ENCODE measurements around the gene CACNA2D2. TPM values are rescaled to one million over a fixed set of nuclear protein-coding genes. Genes with fewer than 3 reads are reported as not detected.

CACNA2D2 gene
- total RNA-seq, 1 donor from 2014 or later = 0.40 TPM

- Mint-ChIP-seq H3K36me3 (ENCODE audit: low read depth) (no peaks in the 10 kb centered on the region), H3K27me3 (ENCODE audit: low read depth) (peaks cover 51% of the 10 kb centered on the region), H3K27ac (ENCODE audit: unreplicated experiment) (no peak overlapping the region)
These were observed 37.3 kb downstream of the CACNA2D2 start for GRCh38 chr3:50466177-50466576.

GRCh38 chr3:50464569-50464968 lies 38.9 kb downstream of the CACNA2D2 start:
- no peak for TF ChIP-seq CTCF (IDR thresholded peaks at IDR 0.05)
- H3K27ac Mint-ChIP-seq (ENCODE audit: unreplicated experiment) = no peak overlapping the region
- H3K27me3 Mint-ChIP-seq (ENCODE audit: low read depth) = peaks cover 52% of the 10 kb centered on the region
- H3K4me3 Mint-ChIP-seq (ENCODE audit: unreplicated experiment) = no peak overlapping the region
- H3K36me3 Mint-ChIP-seq (ENCODE audit: low read depth) = no peaks in the 10 kb centered on the region
- no peaks in the 10 kb centered on the region for H3K9me3 Mint-ChIP-seq (ENCODE audit: low read depth)
- DNase-seq (ENCODE audit: low spot score) = no peak
- H3K4me1 Mint-ChIP-seq (ENCODE audit: low read depth) = no peaks in the 10 kb centered on the region

More at GRCh38 chr3:50466177-50466576, 37.3 kb downstream of the CACNA2D2 start:
- DNase-seq (ENCODE audit: low spot score) = no peak
- TF ChIP-seq CTCF (IDR thresholded peaks at IDR 0.05) = no peak
- no peaks in the 10 kb centered on the region for H3K4me1 Mint-ChIP-seq (ENCODE audit: low read depth)
- no peaks in the 10 kb centered on the region for H3K9me3 Mint-ChIP-seq (ENCODE audit: low read depth)
- no peak overlapping the region for H3K4me3 Mint-ChIP-seq (ENCODE audit: unreplicated experiment)

GRCh38 chr3:50459785-50460184 lies 43.6 kb downstream of the CACNA2D2 start:
- Mint-ChIP-seq H3K9me3 (ENCODE audit: low read depth) (no peaks in the 10 kb centered on the region), H3K27me3 (ENCODE audit: low read depth) (peaks cover 40% of the 10 kb centered on the region), H3K36me3 (ENCODE audit: low read depth) (no peaks in the 10 kb centered on the region), H3K4me1 (ENCODE audit: low read depth) (no peaks in the 10 kb centered on the region), H3K27ac (ENCODE audit: unreplicated experiment) (no peak overlapping the region), H3K4me3 (ENCODE audit: unreplicated experiment) (no peak overlapping the region)
- no peak for TF ChIP-seq CTCF (IDR thresholded peaks at IDR 0.05)
- no peak for DNase-seq (ENCODE audit: low spot score)

- TF ChIP-seq CTCF (IDR thresholded peaks at IDR 0.05) = no peak
- H3K27ac Mint-ChIP-seq (ENCODE audit: unreplicated experiment) = no peak overlapping the region
These were observed 45.4 kb downstream of the CACNA2D2 start for GRCh38 chr3:50457988-50458387.

GRCh38 chr3:50455161-50456018 lies 48.0 kb downstream of the CACNA2D2 start:
- Mint-ChIP-seq H3K36me3 (ENCODE audit: low read depth) (peaks cover 1% of the 10 kb centered on the region), H3K27ac (ENCODE audit: unreplicated experiment) (no peak overlapping the region), H3K9me3 (ENCODE audit: low read depth) (no peaks in the 10 kb centered on the region), H3K4me1 (ENCODE audit: low read depth) (no peaks in the 10 kb centered on the region), H3K4me3 (ENCODE audit: unreplicated experiment) (no peak overlapping the region), H3K27me3 (ENCODE audit: low read depth) (peaks cover 20% of the 10 kb centered on the region)
- no peak for DNase-seq (ENCODE audit: low spot score)
- no peak for TF ChIP-seq CTCF (IDR thresholded peaks at IDR 0.05)

More at GRCh38 chr3:50457988-50458387, 45.4 kb downstream of the CACNA2D2 start:
- DNase-seq (ENCODE audit: low spot score) = no peak
- H3K4me3 Mint-ChIP-seq (ENCODE audit: unreplicated experiment) = no peak overlapping the region
- H3K9me3 Mint-ChIP-seq (ENCODE audit: low read depth) = no peaks in the 10 kb centered on the region
- H3K4me1 Mint-ChIP-seq (ENCODE audit: low read depth) = no peaks in the 10 kb centered on the region
- peaks cover 32% of the 10 kb centered on the region for H3K27me3 Mint-ChIP-seq (ENCODE audit: low read depth)
- H3K36me3 Mint-ChIP-seq (ENCODE audit: low read depth) = peaks cover 1% of the 10 kb centered on the region

All from chondrocyte (in vitro differentiated cells).